ENCODE results near the gene MAST2. TPM values are rescaled to one million over a fixed set of nuclear protein-coding genes. Genes with fewer than 3 reads are reported as not detected.

Gene MAST2
- total RNA-seq, 6 donors from 2014 or later, result 16.0 to 77.8 (median 26.4) TPM

- H3K9me3 ChIP-seq, result no peaks in the 10 kb centered on the region
- H3K27me3 ChIP-seq, result no peaks in the 10 kb centered on the region
- no peak overlapping the region for H3K4me3 ChIP-seq
- TF ChIP-seq EP300 (IDR thresholded peaks at IDR 0.05) (no peak), CTCF (IDR thresholded peaks at IDR 0.05) (no peak), POLR2AphosphoS5 (IDR thresholded peaks at IDR 0.05) (no peak), POLR2A (IDR thresholded peaks at IDR 0.05) (no peak)
- H3K4me1 ChIP-seq, result peaks cover 0 to 7% (median 4%) of the 10 kb centered on the region in 4 donors
- 87 to 93% methylated on average over 3 of the region's 3 CpGs for WGBS, 2 donors
- DNase-seq (no peak), ATAC-seq (ENCODE audit: low FRiP score in 2 of 2) (no peak)
- no peak overlapping the region for H3K27ac ChIP-seq
- peaks cover 0 to 19% (median 4%) of the 10 kb centered on the region in 4 donors for H3K36me3 ChIP-seq
These were observed 276.8 kb downstream of the MAST2 start for GRCh38 chr1:46080257-46080656.

- 49 to 79% methylated on average over 7 of the region's 7 CpGs for WGBS, 2 donors
- H3K36me3 ChIP-seq, result peaks cover 0 to 11% (median 4%) of the 10 kb centered on the region in 4 donors
- no peaks in the 10 kb centered on the region for H3K9me3 ChIP-seq
- no peak for TF ChIP-seq EP300 (IDR thresholded peaks at IDR 0.05)
- no peak for TF ChIP-seq CTCF (IDR thresholded peaks at IDR 0.05)
- TF ChIP-seq POLR2AphosphoS5 (IDR thresholded peaks at IDR 0.05), result no peak
- TF ChIP-seq POLR2A (IDR thresholded peaks at IDR 0.05), result no peak
- DNase-seq, result no peak
- H3K4me1 ChIP-seq, result peaks cover 0 to 7% (median 4%) of the 10 kb centered on the region in 4 donors
- no peak overlapping the region for H3K4me3 ChIP-seq
- no peak overlapping the region for H3K27ac ChIP-seq
- no peaks in the 10 kb centered on the region for H3K27me3 ChIP-seq
- no peak for ATAC-seq (ENCODE audit: low FRiP score in 2 of 2)
These were observed 277.8 kb downstream of the MAST2 start for GRCh38 chr1:46081206-46081605.

- no peak for ATAC-seq (ENCODE audit: low FRiP score in 2 of 2)
- TF ChIP-seq CTCF (IDR thresholded peaks at IDR 0.05), result no peak
- TF ChIP-seq POLR2A (IDR thresholded peaks at IDR 0.05), result no peak
- no peak for TF ChIP-seq EP300 (IDR thresholded peaks at IDR 0.05)
- no peak for TF ChIP-seq POLR2AphosphoS5 (IDR thresholded peaks at IDR 0.05)
- Histone ChIP-seq H3K4me3 (no peak overlapping the region), H3K36me3 (peaks cover 0 to 8% (median 2%) of the 10 kb centered on the region in 4 donors), H3K9me3 (no peaks in the 10 kb centered on the region), H3K4me1 (peaks cover 0 to 7% (median 4%) of the 10 kb centered on the region in 4 donors), H3K27ac (no peak overlapping the region), H3K27me3 (no peaks in the 10 kb centered on the region)
- no peak for DNase-seq
- WGBS, 2 donors, result 52 to 59% methylated on average over 1 of the region's 1 CpG
These were observed 278.2 kb downstream of the MAST2 start for GRCh38 chr1:46081619-46082018.

GRCh38 chr1:46083579-46083978 lies 280.2 kb downstream of the MAST2 start:
- H3K36me3 ChIP-seq, result peaks cover 0 to 4% (median 0%) of the 10 kb centered on the region in 4 donors
- H3K9me3 ChIP-seq, result no peaks in the 10 kb centered on the region
- no peak for ATAC-seq (ENCODE audit: low FRiP score in 2 of 2)
- TF ChIP-seq POLR2A (IDR thresholded peaks at IDR 0.05) (no peak), POLR2AphosphoS5 (IDR thresholded peaks at IDR 0.05) (no peak), EP300 (IDR thresholded peaks at IDR 0.05) (no peak), CTCF (IDR thresholded peaks at IDR 0.05) (no peak)
- H3K4me3 ChIP-seq, result no peak overlapping the region
- no peaks in the 10 kb centered on the region for H3K27me3 ChIP-seq
- no peak overlapping the region for H3K27ac ChIP-seq
- peaks cover 0 to 7% (median 5%) of the 10 kb centered on the region in 4 donors for H3K4me1 ChIP-seq
- no peak for DNase-seq

All from upper lobe of left lung (tissue), 6 donors.